Keratinocyte (primary cell): Measurements from ENCODE around the gene STK32C.

ENCODE experiments used
- EZH2 ChIP-seq: IDR thresholded peaks from one replicate; pipeline ENCODE4 v1.6.1; 2012; ENCODE audit warnings: inconsistent platforms, mild to moderate bottlenecking, low read length, moderate library complexity
- TF ChIP-seq, protein P1 (sequence below), 3 experiments: IDR thresholded peaks in 1 of 3; conservative IDR thresholded peaks in 1 of 3; optimal IDR thresholded peaks in 1 of 3; 2 replicates in 2 of 3; 3 replicates in 1 of 3; pipeline versions ENCODE3 to v1.5.1; 2011; ENCODE audit warnings: low read length in 3 of 3, mild to moderate bottlenecking in 3 of 3, moderate library complexity in 2 of 3, control low read depth in 1 of 3, inconsistent platforms in 1 of 3; ENCODE audit not compliant: insufficient read depth in 2 of 3; ENCODE audit errors: extremely low read depth in 1 of 3

- TF ChIP-seq, protein P1, sequence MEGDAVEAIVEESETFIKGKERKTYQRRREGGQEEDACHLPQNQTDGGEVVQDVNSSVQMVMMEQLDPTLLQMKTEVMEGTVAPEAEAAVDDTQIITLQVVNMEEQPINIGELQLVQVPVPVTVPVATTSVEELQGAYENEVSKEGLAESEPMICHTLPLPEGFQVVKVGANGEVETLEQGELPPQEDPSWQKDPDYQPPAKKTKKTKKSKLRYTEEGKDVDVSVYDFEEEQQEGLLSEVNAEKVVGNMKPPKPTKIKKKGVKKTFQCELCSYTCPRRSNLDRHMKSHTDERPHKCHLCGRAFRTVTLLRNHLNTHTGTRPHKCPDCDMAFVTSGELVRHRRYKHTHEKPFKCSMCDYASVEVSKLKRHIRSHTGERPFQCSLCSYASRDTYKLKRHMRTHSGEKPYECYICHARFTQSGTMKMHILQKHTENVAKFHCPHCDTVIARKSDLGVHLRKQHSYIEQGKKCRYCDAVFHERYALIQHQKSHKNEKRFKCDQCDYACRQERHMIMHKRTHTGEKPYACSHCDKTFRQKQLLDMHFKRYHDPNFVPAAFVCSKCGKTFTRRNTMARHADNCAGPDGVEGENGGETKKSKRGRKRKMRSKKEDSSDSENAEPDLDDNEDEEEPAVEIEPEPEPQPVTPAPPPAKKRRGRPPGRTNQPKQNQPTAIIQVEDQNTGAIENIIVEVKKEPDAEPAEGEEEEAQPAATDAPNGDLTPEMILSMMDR (optimal IDR thresholded peaks at IDR 0.05 in 1 of 3, IDR thresholded peaks at IDR 0.05 in 1 of 3, conservative IDR thresholded peaks at IDR 0.05 in 1 of 3; ENCODE audit: extremely low read depth in 1 of 3, insufficient read depth in 2 of 3, low read length in 3 of 3), result no peak
- TF ChIP-seq EZH2, result no peak
Measured at GRCh38 chr10:132347931-132348267, 40.1 kb upstream of the STK32C start.
